Glomerular endothelial cell (primary cell): ENCODE data around the gene SFXN5. TPM values are rescaled to one million over a fixed set of nuclear protein-coding genes. Genes with fewer than 3 reads are reported as not detected.

Source experiments
- DNase-seq: peaks from one replicate; pipeline ENCODE4 v3.0.0-alpha.2; 2011; ENCODE audit warnings: low read depth, low spot score; ENCODE audit errors: extremely low read depth
- total RNA-seq: library from RNA; depleted of rRNA; stranded (reverse); fragments of >200 nt; gene quantifications from 2 replicates; pipeline ENCODE4 v1.2.3, GENCODE V29; 2015

SFXN5 gene
- total RNA-seq, 1 donor from 2014 or later = 29.5 TPM

GRCh38 chr2:72959995-72960981, 111.2 kb downstream of the SFXN5 start:
- DNase-seq = no peak

GRCh38 chr2:72959554-72959953, 112.0 kb downstream of the SFXN5 start:
- no peak for DNase-seq

DNA sequence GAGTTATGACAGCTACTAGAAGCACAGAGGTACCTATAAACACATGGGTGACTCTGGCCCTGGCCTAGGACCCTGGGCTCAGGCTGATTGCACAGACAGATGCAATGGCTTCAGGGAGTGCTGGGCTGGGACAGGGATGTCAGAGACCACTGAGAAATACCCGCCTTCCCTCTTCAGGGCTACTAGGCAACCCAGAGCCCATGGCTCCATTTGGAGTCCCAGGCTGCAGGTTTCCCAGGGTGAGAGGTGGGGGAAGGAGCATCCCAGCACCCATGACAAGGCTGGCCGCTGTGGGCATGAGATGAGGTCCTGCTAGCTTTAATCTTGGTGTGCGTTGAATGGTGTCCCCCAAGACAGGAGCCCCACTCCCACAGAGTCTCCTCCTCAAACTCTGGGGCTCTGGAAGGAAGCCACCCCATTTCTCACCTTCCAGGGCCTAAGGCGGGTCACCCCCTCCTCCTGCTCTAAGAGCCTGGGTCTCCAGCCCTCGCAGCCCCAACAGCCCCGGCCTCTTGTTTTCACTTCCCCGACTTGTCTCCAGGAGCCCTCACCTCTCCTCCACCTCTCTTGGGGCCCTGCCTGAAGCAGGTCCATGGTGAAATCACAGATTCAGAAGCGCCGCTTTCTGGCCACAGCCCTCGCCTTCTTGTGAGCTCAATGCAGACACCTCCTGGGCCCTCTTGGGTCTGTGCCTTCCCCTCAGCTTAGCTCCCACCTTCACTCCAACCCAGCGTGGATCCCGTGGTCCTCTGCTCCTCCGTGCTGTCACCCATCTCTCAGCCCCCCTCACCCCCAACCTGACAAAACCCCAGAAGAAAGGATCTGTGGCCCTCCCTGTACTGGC, 112.7 kb downstream of the SFXN5 start:
- no peak for DNase-seq

GRCh38 chr2:72956936-72957335, 114.6 kb downstream of the SFXN5 start:
- no peak for DNase-seq

DNA sequence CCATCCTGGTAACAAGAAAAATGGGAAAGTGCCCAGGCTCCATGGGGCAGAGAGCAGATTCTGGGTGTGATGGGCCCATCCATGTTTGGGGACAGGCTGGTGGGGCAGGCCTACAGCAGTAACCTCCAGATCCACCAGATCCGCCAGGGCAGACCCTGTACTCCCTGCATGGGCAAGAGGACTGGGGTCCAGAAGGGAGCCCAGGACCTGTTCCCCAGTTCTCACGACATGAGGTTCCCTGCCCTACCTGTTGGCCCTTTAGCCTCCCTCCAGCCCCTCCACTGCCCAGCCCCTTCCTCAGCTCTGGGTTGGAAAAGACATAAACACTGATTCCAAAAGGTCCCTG, 115.5 kb downstream of the SFXN5 start:
- DNase-seq = no peak

GRCh38 chr2:72955228-72956049, 116.1 kb downstream of the SFXN5 start:
- DNase-seq = no peak

GRCh38 chr2:72954376-72955227, 116.9 kb downstream of the SFXN5 start:
- no peak for DNase-seq

GRCh38 chr2:72953976-72954375, 117.5 kb downstream of the SFXN5 start:
- no peak for DNase-seq

- no peak for DNase-seq
Observed at GRCh38 chr2:72953528-72953927, 118.0 kb downstream of the SFXN5 start.

DNA sequence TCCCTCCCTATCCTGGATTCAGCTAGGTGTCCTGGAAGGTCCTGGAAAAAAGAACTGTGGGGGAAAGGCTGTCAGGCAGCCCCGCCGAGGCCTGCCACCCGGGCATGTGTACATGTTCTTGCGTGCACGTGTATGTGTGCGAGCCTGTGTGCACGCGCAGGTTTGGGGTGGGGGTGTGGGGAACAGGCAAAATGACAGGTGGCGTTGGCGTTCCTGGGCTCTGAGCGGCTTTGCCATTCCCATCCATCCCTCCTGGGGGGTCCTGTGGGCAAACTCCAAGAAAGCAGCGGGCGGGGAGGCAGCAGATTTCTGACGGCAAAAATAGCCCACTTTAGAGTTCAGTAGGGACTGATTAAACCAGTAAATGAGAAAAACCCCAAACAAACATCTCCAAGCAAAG, 118.6 kb downstream of the SFXN5 start:
- DNase-seq = no peak

DNA sequence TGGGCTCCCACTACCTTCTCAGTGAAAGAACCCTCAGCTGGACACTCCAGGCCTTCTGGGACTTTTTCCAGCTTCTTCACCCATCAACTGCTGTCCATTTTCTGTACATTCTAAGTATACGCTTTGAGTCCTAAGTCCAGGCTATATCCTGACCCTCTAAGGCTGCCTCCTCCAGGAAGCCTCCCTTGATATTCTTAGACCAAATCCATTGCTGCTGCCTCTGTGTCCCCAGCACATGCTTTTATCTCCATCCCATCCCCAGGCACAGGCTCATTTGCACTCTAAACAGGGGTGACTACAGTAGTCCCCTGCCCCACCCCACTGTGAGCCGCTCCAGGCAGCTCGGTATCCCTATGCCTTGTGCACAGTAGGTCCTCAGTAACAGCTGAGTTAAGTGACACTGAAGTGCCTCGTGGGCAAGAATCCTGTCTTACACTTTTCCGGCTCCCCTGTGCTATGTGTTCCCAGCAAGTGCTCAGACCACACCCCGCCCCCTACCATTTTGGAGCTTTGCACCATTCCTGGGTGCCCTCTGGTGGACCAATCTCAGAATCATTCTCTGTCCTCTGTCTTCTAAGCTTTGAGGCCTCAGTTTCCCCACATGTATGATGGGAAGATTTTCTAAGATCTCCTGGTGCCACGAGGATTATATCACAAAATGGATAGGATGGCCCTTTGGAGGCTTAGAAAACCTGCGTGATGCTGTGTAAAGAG, 119.2 kb downstream of the SFXN5 start:
- DNase-seq = no peak

- DNase-seq = no peak
Observed at GRCh38 chr2:72951303-72952095, 120.0 kb downstream of the SFXN5 start.

- DNase-seq = no peak
Observed at GRCh38 chr2:72950558-72951255, 120.8 kb downstream of the SFXN5 start.

DNA sequence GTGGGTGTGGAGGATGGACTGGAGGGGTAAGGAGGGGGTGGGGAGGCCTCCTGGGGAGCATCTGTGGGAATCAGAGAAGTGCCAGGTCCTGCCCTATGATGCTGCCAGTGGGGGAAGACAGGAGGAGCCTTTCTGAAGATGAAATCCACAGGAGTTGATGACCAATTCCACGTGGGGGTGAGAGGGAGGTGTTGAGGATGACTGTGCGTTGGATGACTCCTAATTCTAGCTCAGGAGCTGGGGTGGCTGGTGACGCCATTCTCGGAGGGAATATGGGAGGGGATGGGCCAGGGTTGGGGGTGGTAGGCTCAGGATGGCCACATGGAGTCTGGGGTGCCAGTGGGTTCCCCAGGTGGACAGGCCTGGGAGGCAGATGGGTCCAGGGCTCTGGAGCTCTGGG, 121.9 kb downstream of the SFXN5 start:
- no peak for DNase-seq

DNA sequence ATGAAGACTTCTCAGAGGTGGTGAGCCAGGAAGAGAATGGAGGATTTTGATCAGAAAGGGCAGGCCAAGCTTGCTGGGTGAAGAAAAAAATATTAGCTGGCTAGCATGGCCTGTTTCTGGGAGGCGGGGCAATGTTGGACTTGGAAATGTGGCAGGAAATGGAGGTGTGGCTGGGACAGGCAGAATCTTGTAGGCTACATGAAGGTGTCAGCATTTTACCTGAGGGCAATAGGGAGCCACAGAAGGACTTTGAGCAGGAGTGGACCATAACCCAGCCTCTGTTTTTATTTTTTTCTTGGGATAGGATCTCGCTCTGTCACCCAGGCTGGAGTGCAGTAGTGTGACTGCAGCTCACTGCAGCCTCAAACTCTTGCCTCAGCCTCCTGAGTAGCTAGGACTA, 122.5 kb downstream of the SFXN5 start:
- DNase-seq = no peak

- no peak for DNase-seq
Observed at GRCh38 chr2:72947952-72948830, 123.3 kb downstream of the SFXN5 start.

GRCh38 chr2:72946466-72946865, 125.0 kb downstream of the SFXN5 start:
- DNase-seq = no peak
